GM21526 (cell line): ENCODE results near the gene ODF2L.

Source experiments
- ATAC-seq: cut with Tn5 transposase; IDR thresholded peaks from one replicate; pipeline ENCODE4 v1.9.1; 2021; ENCODE audit warnings: moderate library complexity; ENCODE audit not compliant: unreplicated experiment, low FRiP score

ODF2L gene

DNA sequence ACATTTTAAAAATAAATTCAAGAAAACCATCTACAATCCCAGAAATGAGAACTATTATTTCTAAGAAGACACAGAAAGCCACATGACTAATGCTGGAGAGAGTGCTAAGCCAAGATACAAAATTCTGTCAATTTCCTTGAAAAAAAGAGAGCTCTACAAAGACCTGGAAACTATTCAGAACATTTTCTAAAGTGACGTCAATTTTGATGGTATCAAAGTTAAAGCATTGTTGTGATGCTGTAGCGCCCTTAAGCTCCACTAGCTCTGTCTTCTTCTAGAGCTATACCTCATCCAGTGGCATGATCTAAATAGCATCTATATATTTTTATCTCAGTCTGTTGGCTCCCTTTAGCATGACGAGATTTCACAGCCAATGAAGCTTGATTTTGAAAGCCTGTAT is 73.9 kb downstream of the ODF2L start:
- ATAC-seq: no peak

DNA sequence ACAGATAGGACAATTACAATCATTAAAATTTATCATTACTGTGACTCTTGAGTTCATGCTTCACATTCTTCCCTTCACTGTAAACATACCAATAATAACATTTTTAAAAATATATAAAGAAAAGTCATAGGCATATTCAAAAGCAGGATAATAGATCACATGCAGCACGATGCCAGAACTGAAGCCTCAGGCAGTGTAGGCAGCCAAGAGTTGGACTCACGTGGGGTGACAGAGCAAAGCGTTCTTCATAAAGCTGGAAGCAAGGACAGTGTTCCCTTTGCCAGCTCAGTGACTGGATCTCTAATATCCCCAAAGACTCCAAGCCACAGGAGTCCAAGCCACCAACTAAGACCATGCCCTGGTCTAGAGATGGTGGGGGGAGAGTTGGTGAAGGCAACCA is 77.7 kb downstream of the ODF2L start:
- ATAC-seq: no peak

DNA sequence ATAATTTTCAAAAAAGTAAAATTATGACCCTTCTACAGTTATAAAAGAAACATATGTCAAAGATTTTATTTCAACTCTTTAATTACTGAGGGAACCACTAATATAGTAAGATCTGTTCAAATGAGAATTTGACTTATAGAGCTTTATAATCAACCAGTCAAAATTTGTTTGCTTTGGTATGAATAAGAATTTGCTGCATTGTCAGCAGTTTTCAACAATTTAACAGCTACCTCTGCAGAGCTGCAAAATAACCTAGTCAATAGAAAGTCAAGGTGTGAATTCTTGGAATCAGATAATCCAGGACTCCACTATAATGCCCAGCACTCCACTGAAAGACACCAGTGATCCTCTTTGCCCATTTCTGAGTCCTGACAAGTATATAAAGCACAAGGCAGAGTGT is 78.2 kb downstream of the ODF2L start:
- ATAC-seq: no peak

DNA sequence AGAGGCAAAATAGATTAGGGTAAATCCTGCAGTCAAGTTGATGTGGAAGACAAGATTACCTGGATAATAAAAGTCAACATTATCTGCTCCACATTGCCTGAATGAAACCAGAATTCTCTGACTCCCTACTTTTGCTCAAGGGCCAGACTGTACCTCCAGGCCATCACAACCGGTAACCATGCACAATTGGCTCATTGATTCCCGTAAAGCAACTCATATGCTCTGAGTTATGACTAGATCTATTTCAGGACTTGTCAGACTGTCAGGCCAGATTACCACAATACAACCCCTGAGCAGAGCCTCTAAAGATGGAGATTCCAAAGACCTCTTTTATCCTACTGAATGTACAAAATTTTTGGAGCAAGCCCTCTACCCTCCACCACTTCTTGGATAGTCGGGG is 90.4 kb downstream of the ODF2L start:
- no peak for ATAC-seq

- no peak for ATAC-seq
These were observed 93.0 kb downstream of the ODF2L start for GRCh38 chr1:86303041-86303690.
